BLaER1 treated with 17β-estradiol and CSF1 and Interleukin-3, amounts not matched to agents 10 nM and 100 nM (cell line): Measurements from ENCODE around the gene KCNJ11.
A peak's percentile ranks its signal among the peaks of the same experiment; 100 is the strongest.

Source experiments
- H3K27ac ChIP-seq, 11 experiments: shearing (Covaris generic); formaldehyde crosslinking; 2 replicates each; pipeline ENCODE4 v1.8.1; 2022
- H3K27me3 ChIP-seq, 11 experiments: shearing (Covaris generic); formaldehyde crosslinking; 2 replicates each; pipeline ENCODE4 v1.8.1; 2022
- H3K36me3 ChIP-seq, 11 experiments: shearing (Covaris generic); formaldehyde crosslinking; 2 replicates each; pipeline ENCODE4 v1.8.1; 2022
- H3K4me1 ChIP-seq, 10 experiments: shearing (Covaris generic); formaldehyde crosslinking; 2 replicates each; pipeline ENCODE4 v1.8.1; 2022
- H3K4me2 ChIP-seq, 11 experiments: shearing (Covaris generic); formaldehyde crosslinking; 2 replicates each; pipeline ENCODE4 v1.8.1; 2022
- H3K4me3 ChIP-seq, 10 experiments: shearing (Covaris generic); formaldehyde crosslinking; 2 replicates each; pipeline ENCODE4 v1.8.1; 2022
- H3K9ac ChIP-seq, 11 experiments: shearing (Covaris generic); formaldehyde crosslinking; 2 replicates each; pipeline ENCODE4 v1.8.1; 2022
- H3K9me3 ChIP-seq, 11 experiments: shearing (Covaris generic); formaldehyde crosslinking; replicated peaks in 1 of 11; 2 replicates each; pipeline ENCODE4 v1.8.1; 2022
- H4K20me1 ChIP-seq, 11 experiments: shearing (Covaris generic); formaldehyde crosslinking; 2 replicates each; pipeline ENCODE4 v1.8.1; 2022
- Cebpa-rat ChIP-seq, 11 experiments: shearing (Covaris generic); IDR thresholded peaks; 2 replicates each; pipeline ENCODE4 v1.8.1; 2022

KCNJ11 gene

DNA sequence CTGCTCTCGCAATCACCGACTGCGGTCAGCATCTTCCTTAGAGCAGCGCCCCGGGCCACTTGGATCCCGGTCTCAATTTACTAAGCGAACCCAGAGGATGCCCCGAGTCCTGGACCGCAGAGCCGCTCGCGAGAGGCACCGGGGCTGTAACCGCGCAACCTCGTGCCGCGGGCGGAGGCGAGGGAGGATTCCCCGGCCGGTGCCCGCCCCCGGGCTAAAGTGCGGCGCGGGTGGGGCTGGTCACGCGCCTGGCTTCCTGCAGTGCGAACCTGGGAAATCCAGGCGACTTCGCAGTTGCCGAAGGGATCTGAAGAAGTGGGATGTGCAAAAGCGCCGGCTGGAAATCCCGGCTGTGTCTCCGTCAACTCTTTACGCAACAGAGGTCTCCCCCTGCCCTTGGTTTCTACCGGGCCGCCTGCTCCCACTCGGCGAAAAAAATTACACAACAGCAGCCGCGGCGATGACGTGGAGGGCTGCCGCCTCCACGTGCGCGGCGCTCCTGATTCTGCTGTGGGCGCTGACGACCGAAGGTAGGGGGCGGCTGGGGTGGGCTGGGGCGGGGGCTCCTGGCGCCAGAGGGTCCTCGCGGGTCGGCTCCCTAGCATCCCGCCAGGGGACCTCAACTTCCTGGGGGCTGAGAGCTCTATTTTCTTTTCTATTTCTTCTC lies 36.8 kb downstream of the KCNJ11 start, which contains the start of gene NCR3LG1:
Gene NCR3LG1, plus strand, starts transcription at position 291 of the 667 bp plus-strand sequence. Its CDS starts 170 bp downstream, at position 461.
- peak within 1 kb of the TSS in 3 of 11 experiments; percentile 14 to 45 (median 39); a peak in 5 of 22 replicates for H3K27ac ChIP-seq
- peaks cover 10 to 20% (median 16%) of the 10 kb centered on the region in 11 experiments; a peak in 19 of 22 replicates for H3K9me3 ChIP-seq
- H3K4me1 ChIP-seq = peaks cover 6 to 32% (median 27%) of the 10 kb centered on the region in 10 experiments
- TF ChIP-seq Cebpa-rat (IDR thresholded peaks at IDR 0.05) = peak in 2 of 11 experiments; percentile 11 to 68; a peak in 3 of 22 replicates
- H4K20me1 ChIP-seq = peaks cover 0 to 34% (median 25%) of the 10 kb centered on the region in 11 experiments; a peak in 15 of 22 replicates
- peaks cover 0 to 8% (median 0%) of the 10 kb centered on the region in 11 experiments; a peak in 2 of 22 replicates for H3K36me3 ChIP-seq
- peaks cover 42 to 62% (median 59%) of the 10 kb centered on the region in 11 experiments for H3K27me3 ChIP-seq
- peak within 1 kb of the TSS in 9 of 11 experiments; percentile 7 to 63 (median 55); a peak in 15 of 22 replicates for H3K9ac ChIP-seq
- peak within 1 kb of the TSS; percentile 49 to 74 (median 61) for H3K4me3 ChIP-seq
- peak within 1 kb of the TSS; percentile 88 to 99 (median 93) for H3K4me2 ChIP-seq

DNA sequence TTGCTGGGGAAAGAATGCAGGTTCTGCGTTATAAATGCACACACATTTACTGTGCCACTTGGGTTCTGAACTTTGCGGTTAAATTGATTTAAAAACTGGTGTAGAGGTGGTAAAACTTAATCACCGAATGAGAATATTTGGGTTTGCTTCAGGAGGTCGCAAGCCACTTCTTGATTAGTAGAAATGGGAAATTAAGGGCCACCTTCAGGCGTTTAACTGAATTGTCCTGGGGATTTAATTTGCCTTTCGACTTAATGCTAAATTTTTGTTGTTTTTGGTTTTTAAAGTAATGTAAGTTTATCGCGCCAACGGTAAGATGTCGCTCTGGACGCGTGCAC lies 37.3 kb downstream of the KCNJ11 start:
- H3K4me1 ChIP-seq = peaks cover 6 to 32% (median 27%) of the 10 kb centered on the region in 10 experiments
- peak overlapping the region in 2 of 11 experiments; percentile 14 to 38; a peak in 1 of 22 replicates for H3K27ac ChIP-seq
- H3K27me3 ChIP-seq = peaks cover 42 to 62% (median 59%) of the 10 kb centered on the region in 11 experiments
- peaks cover 0 to 34% (median 25%) of the 10 kb centered on the region in 11 experiments; a peak in 15 of 22 replicates for H4K20me1 ChIP-seq
- H3K4me3 ChIP-seq = peak overlapping the region; percentile 49 to 74 (median 61)
- peak overlapping the region; percentile 88 to 99 (median 93) for H3K4me2 ChIP-seq
- H3K9me3 ChIP-seq = peaks cover 9 to 15% (median 13%) of the 10 kb centered on the region in 11 experiments; a peak in 19 of 22 replicates
- H3K9ac ChIP-seq = peak overlapping the region in 5 of 11 experiments; percentile 11 to 63 (median 59); a peak in 9 of 22 replicates
- TF ChIP-seq Cebpa-rat (IDR thresholded peaks at IDR 0.05) = no peak
- H3K36me3 ChIP-seq = peaks cover 0 to 11% (median 0%) of the 10 kb centered on the region in 11 experiments; a peak in 2 of 22 replicates

DNA sequence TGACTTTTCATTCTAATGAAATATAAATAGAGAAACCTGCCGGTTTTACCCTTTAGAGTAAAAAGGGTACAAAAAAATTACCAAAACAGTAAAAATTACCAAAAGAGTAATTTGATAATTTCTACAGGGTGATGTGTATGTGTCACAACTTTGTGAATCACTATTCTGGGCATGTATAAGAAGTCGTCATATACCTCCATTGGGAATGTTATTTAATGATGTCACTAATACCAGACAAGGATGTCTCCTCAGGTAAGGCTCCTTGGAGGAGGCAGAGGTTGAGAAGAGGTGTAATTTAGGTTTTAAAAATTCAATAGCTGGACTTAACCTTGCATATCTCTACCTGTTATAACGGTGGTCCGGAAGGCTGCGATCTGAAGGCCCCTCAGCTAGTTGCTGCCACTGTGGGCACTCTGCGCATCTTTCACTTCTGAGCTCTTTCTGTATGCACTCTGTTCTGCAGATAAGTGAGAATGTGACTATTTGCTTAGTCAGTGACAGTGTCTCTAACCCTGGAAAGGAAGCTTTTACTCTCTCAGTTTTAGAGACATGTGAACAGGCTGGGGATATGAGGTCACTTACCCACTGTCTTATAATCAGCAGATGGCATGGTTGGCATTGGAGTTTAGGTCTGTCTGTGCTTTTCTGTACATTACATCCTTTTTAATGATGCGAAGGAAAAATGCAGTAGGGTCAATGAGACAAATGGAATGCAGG lies 37.8 kb downstream of the KCNJ11 start:
- peaks cover 6 to 10% (median 8%) of the 10 kb centered on the region in 11 experiments; a peak in 19 of 22 replicates for H3K9me3 ChIP-seq
- H3K4me3 ChIP-seq = no peak overlapping the region
- TF ChIP-seq Cebpa-rat (IDR thresholded peaks at IDR 0.05) = no peak
- no peak overlapping the region for H3K27ac ChIP-seq
- peaks cover 0 to 34% (median 25%) of the 10 kb centered on the region in 11 experiments; a peak in 15 of 22 replicates for H4K20me1 ChIP-seq
- H3K9ac ChIP-seq = no peak overlapping the region
- peak overlapping the region in 1 of 11 experiments; percentile 94; a peak in 2 of 22 replicates for H3K4me2 ChIP-seq
- peaks cover 6 to 32% (median 27%) of the 10 kb centered on the region in 10 experiments for H3K4me1 ChIP-seq
- H3K36me3 ChIP-seq = peaks cover 0 to 13% (median 0%) of the 10 kb centered on the region in 11 experiments; a peak in 2 of 22 replicates
- peaks cover 42 to 62% (median 59%) of the 10 kb centered on the region in 11 experiments for H3K27me3 ChIP-seq

DNA sequence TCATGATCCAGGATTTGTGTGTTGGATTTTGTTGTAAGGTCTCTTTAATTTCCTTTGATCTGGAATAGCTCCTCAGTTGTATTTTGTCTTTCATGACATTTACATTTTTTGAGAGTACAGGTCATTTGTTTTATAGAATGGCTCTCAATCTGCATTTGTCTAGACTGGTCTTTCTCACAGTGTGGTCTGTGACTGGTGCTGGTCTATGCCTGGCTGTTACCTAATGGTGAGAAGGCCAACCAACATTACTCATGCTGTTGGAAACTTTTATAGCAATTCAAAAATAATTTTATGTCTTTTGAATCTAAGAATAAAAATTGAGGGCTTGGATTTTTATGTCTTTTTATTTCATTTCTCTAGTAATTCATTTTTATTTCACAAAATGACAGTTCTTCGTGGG lies 40.8 kb downstream of the KCNJ11 start:
- no peak for TF ChIP-seq Cebpa-rat (IDR thresholded peaks at IDR 0.05)
- Histone ChIP-seq H3K36me3 (peaks cover 0 to 16% (median 5%) of the 10 kb centered on the region in 11 experiments; a peak in 8 of 22 replicates), H3K4me2 (no peak overlapping the region), H4K20me1 (peaks cover 0 to 18% (median 10%) of the 10 kb centered on the region in 11 experiments; a peak in 12 of 22 replicates), H3K4me3 (no peak overlapping the region), H3K4me1 (peaks cover 0 to 15% (median 12%) of the 10 kb centered on the region in 10 experiments; a peak in 16 of 20 replicates), H3K9ac (no peak overlapping the region), H3K27me3 (peaks cover 24 to 36% (median 34%) of the 10 kb centered on the region in 11 experiments), H3K9me3 (no peaks in the 10 kb centered on the region), H3K27ac (no peak overlapping the region)

DNA sequence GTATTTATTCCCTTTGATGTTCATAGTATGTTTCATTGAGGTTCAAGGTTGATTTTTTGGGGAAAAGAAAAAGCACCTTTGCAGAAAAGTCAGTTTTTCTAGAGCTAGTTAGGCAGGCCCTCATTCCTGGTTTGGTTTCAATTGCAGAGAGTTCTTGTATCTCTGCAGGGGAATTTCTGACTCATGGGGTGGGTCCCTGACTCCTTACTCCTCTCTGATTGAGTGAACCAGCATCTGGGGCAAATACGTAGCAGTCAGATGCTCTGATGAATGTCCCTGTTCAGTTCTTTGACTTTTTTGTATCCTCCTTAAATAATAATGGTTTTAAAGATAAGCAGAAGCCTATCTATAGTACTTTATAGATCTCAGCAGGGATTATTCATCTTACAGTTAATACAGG lies 44.6 kb downstream of the KCNJ11 start:
- H3K9me3 ChIP-seq = no peaks in the 10 kb centered on the region
- H4K20me1 ChIP-seq = no peaks in the 10 kb centered on the region
- no peak overlapping the region for H3K9ac ChIP-seq
- H3K4me2 ChIP-seq = no peak overlapping the region
- no peak for TF ChIP-seq Cebpa-rat (IDR thresholded peaks at IDR 0.05)
- no peaks in the 10 kb centered on the region for H3K27me3 ChIP-seq
- H3K36me3 ChIP-seq = peaks cover 0 to 18% (median 2%) of the 10 kb centered on the region in 11 experiments; a peak in 10 of 22 replicates
- H3K27ac ChIP-seq = no peak overlapping the region
- no peaks in the 10 kb centered on the region for H3K4me1 ChIP-seq
- no peak overlapping the region for H3K4me3 ChIP-seq

DNA sequence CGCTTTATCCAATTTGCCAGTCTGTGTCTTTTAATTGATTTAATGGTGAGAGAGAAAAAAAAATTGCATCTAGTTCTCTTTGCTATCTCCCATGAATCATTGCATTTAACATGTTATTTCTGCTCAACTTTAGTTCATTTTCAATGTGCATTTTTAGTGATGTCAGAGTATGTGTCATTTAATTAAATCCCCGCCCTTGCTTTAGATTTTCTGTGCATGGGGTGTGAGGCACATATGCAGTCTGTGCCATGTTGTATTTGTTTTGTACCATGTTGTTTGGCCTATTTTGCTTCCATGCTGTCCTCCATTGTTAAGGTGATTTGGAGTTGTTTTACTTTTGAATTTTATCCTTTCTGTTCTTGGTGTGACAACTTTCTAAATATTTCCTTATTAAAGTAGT lies 45.2 kb downstream of the KCNJ11 start:
- no peaks in the 10 kb centered on the region for H3K27me3 ChIP-seq
- no peak overlapping the region for H3K27ac ChIP-seq
- H3K4me2 ChIP-seq = no peak overlapping the region
- H3K4me1 ChIP-seq = no peaks in the 10 kb centered on the region
- no peak for TF ChIP-seq Cebpa-rat (IDR thresholded peaks at IDR 0.05)
- no peaks in the 10 kb centered on the region for H4K20me1 ChIP-seq
- H3K9me3 ChIP-seq = no peaks in the 10 kb centered on the region
- no peak overlapping the region for H3K4me3 ChIP-seq
- no peak overlapping the region for H3K9ac ChIP-seq
- peaks cover 0 to 23% (median 0%) of the 10 kb centered on the region in 11 experiments; a peak in 10 of 22 replicates for H3K36me3 ChIP-seq
